Measurements from ENCODE around the gene MKNK2.
A peak's percentile ranks its signal among the peaks of the same experiment; 100 is the strongest.

MKNK2 gene

DNA sequence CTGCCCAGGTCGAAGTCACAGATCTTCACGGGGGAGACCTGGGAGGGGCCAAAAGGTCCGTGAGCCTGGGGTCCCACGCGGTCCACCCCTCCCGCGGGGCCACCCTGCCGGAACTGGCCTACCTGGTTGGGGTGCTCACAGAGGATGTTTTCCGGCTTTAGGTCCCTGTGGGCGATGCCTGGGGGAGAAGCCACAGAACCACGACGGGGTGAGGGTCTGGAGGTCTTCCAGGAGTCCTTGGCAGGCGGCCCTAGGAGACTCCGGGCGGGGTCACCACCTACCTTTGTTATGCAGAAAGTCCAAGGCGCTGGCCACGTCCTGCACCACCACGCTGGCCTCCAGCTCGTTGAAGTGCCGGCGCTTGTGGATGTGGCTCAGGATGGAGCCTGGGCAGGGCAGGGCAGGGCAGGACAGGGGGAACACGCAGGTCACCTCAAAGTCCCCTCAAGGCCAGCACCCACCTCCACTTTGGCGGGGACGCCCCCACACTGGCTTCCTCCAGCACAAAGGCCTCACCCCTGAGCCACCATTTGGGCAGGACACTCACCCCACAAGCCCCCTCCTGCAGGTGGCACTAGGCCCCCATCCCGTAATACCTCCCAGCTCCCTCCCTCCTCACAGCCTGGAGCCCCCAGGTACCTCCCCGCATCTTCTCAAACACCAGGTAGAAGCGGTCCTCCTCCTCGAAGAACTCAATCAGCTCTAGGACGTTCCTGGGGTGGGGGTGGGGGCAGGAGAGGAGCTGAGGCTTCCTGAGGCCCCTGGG lies 8.4 kb downstream of the MKNK2 start:
- H3K27me3 Mint-ChIP-seq: no peaks in the 10 kb centered on the region
- H3K27ac Mint-ChIP-seq (ENCODE audit: low read depth): peak overlapping the region; percentile 97
- peaks cover 38% of the 10 kb centered on the region for H3K4me1 Mint-ChIP-seq
- H3K4me3 Mint-ChIP-seq: peak overlapping the region; percentile 67
- H3K36me3 Mint-ChIP-seq (ENCODE audit: insufficient read depth): peaks cover 56% of the 10 kb centered on the region
- no peaks in the 10 kb centered on the region for H3K9me3 Mint-ChIP-seq
- DNase-seq (ENCODE audit: low spot score in 2 of 2) (no peak), ATAC-seq (replicated peaks; ENCODE audit: extremely low read depth, poor library complexity, severe bottlenecking) (no peak)

GRCh38 chr19:2041683-2042484 lies 9.2 kb downstream of the MKNK2 start:
- Mint-ChIP-seq H3K36me3 (ENCODE audit: insufficient read depth) (peaks cover 51% of the 10 kb centered on the region), H3K4me1 (peaks cover 30% of the 10 kb centered on the region), H3K27ac (ENCODE audit: low read depth) (peak overlapping the region; percentile 97), H3K9me3 (no peaks in the 10 kb centered on the region), H3K4me3 (peak overlapping the region; percentile 67), H3K27me3 (no peaks in the 10 kb centered on the region)
- DNase-seq (ENCODE audit: low spot score in 2 of 2) (peak; percentile 98 to 100), ATAC-seq (replicated peaks; ENCODE audit: extremely low read depth, poor library complexity, severe bottlenecking) (peak; percentile 84)

- H3K9me3 Mint-ChIP-seq: no peaks in the 10 kb centered on the region
- ATAC-seq (replicated peaks; ENCODE audit: extremely low read depth, poor library complexity, severe bottlenecking) (no peak), DNase-seq (ENCODE audit: low spot score in 2 of 2) (peak in 1 of 2 donors; percentile 28)
- peaks cover 49% of the 10 kb centered on the region for H3K36me3 Mint-ChIP-seq (ENCODE audit: insufficient read depth)
- H3K4me1 Mint-ChIP-seq: peaks cover 28% of the 10 kb centered on the region
- H3K4me3 Mint-ChIP-seq: peak overlapping the region; percentile 67
- H3K27me3 Mint-ChIP-seq: no peaks in the 10 kb centered on the region
- peak overlapping the region; percentile 97 for H3K27ac Mint-ChIP-seq (ENCODE audit: low read depth)
Observed at GRCh38 chr19:2041433-2041682, 9.7 kb downstream of the MKNK2 start.

DNA sequence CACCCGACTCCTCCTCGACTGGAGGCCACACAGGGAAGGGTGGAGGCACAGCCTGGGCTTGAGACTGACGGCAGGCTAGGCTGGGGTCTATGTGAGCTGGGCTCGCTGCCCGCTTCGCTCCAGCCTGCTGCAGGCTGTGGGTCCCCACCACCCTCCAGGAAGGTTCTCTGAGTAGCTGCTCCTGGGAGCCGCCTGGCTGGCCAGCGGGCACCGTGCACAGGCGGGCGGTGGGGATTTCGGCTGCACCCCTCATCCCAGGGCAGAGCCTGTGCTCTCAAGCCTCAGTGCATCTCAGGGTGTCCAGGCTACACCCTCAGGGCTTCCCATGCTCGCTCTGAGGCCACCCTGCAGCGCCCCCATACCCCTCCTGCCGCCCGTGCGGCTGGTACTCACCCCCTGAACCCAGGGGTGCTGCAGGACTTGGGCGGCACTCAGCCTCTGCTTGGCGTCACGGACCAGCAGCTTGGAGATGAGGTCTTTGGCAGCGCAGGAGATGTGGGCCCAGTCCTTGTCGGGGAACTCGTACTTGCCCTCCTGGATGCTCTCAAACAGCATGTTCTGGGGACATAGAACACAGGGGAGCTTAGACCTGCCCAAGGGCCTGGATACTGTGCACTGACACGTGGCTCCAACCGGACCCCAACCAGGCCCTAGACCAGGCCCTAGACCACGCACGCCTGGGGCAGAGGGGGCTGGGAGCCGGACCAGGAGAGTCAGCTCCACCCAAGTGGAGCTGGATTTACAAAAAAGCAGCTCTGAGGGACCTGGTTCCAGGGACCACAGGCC lies 10.2 kb downstream of the MKNK2 start:
- ATAC-seq (replicated peaks; ENCODE audit: extremely low read depth, poor library complexity, severe bottlenecking) (no peak), DNase-seq (ENCODE audit: low spot score in 2 of 2) (no peak)
- H3K27me3 Mint-ChIP-seq: no peaks in the 10 kb centered on the region
- H3K4me3 Mint-ChIP-seq: peak overlapping the region; percentile 67
- H3K9me3 Mint-ChIP-seq: no peaks in the 10 kb centered on the region
- peaks cover 28% of the 10 kb centered on the region for H3K4me1 Mint-ChIP-seq
- H3K27ac Mint-ChIP-seq (ENCODE audit: low read depth): peak overlapping the region; percentile 97
- H3K36me3 Mint-ChIP-seq (ENCODE audit: insufficient read depth): peaks cover 49% of the 10 kb centered on the region

DNA sequence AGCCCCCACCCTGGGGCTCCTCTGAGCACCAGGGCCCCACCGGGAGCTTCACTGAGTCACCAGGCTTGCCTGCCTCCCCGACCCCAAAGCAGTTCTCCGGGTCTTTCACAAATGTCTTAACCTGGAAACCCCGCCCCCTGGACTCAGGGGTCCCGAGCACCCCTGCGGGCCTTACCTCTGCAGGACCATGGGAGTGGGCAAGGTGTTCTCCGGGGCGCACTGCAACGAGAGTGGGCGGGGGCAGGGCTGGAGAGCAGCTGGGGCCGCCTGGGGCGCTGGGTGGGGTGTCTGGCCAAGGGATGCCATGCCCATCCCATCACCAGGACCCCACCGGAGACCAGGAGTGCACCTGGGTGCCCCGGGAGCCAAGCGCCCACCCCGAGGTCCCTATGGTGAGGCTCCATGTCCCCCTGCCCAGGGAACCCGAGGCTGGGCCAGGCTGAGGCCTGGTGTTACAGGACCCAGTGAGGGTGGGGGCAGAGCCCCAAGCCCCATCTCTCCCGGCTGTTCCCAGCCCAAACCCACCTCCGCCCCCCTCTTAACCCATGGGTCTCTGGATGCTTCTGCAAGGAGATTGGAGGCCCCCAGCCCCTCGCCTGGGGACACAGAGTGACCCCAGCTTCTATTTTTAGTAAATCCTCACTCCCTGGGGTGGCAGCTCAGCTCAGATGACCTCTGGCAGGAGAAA lies 10.9 kb downstream of the MKNK2 start:
- no peaks in the 10 kb centered on the region for H3K9me3 Mint-ChIP-seq
- H3K4me1 Mint-ChIP-seq: peaks cover 31% of the 10 kb centered on the region
- no peak overlapping the region for H3K27ac Mint-ChIP-seq (ENCODE audit: low read depth)
- peaks cover 45% of the 10 kb centered on the region for H3K36me3 Mint-ChIP-seq (ENCODE audit: insufficient read depth)
- H3K4me3 Mint-ChIP-seq: no peak overlapping the region
- no peaks in the 10 kb centered on the region for H3K27me3 Mint-ChIP-seq
- ATAC-seq (replicated peaks; ENCODE audit: extremely low read depth, poor library complexity, severe bottlenecking) (no peak), DNase-seq (ENCODE audit: low spot score in 2 of 2) (no peak)

DNA sequence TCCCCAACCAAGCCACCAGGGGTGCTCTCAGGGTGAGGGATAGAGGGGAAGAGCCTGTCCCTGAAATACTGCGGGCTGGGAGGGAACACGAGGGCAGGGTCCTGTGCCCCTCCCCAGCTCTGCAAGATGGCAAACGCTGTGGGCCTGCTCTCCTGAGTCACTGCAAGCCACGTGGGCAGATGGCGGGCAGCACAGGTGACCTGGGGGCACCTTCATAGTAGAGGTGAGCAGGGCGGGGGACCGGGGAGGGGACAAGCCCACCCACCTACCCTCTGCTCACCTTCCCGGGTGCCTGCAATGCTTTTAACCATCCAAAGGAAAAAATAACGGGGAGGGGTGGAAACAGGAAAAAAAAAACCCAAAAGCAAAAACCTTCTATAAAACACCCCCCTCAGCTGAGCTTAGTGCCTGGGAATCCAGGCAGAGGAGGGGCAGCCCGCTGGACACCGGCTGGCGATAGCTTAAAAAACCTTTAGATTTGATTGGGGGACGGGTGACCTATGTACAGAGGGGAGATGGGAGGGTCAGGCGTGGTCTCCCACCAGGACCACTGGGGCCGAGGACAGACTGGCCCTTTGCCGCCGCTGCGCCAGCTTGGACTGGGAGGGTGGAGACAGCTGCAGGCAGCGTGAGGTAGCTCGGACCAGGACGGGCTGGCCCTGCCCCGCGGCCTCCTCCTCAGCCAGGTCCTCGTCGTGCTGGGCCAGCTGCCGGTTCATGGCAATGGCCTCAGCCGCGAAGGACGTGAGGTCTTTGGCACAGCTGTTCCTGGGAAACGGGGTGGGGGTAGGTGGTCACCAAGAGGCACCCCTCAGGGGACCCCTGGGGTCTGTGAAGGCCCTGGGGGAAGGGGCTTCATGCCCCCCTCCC lies 11.7 kb downstream of the MKNK2 start:
- ATAC-seq (replicated peaks; ENCODE audit: extremely low read depth, poor library complexity, severe bottlenecking) (no peak), DNase-seq (ENCODE audit: low spot score in 2 of 2) (no peak)
- Mint-ChIP-seq H3K4me3 (peak overlapping the region; percentile 32), H3K9me3 (no peaks in the 10 kb centered on the region), H3K27ac (ENCODE audit: low read depth) (peak overlapping the region; percentile 90), H3K4me1 (peaks cover 31% of the 10 kb centered on the region), H3K36me3 (ENCODE audit: insufficient read depth) (peaks cover 42% of the 10 kb centered on the region), H3K27me3 (no peaks in the 10 kb centered on the region)

- H3K4me1 Mint-ChIP-seq: peaks cover 25% of the 10 kb centered on the region
- peaks cover 34% of the 10 kb centered on the region for H3K36me3 Mint-ChIP-seq (ENCODE audit: insufficient read depth)
- H3K4me3 Mint-ChIP-seq: peak overlapping the region; percentile 32
- DNase-seq (ENCODE audit: low spot score in 2 of 2): no peak
- no peak for ATAC-seq (replicated peaks; ENCODE audit: extremely low read depth, poor library complexity, severe bottlenecking)
- peak overlapping the region; percentile 90 for H3K27ac Mint-ChIP-seq (ENCODE audit: low read depth)
- H3K27me3 Mint-ChIP-seq: no peaks in the 10 kb centered on the region
- no peaks in the 10 kb centered on the region for H3K9me3 Mint-ChIP-seq
Observed at GRCh38 chr19:2038284-2039088, 12.6 kb downstream of the MKNK2 start.

DNA sequence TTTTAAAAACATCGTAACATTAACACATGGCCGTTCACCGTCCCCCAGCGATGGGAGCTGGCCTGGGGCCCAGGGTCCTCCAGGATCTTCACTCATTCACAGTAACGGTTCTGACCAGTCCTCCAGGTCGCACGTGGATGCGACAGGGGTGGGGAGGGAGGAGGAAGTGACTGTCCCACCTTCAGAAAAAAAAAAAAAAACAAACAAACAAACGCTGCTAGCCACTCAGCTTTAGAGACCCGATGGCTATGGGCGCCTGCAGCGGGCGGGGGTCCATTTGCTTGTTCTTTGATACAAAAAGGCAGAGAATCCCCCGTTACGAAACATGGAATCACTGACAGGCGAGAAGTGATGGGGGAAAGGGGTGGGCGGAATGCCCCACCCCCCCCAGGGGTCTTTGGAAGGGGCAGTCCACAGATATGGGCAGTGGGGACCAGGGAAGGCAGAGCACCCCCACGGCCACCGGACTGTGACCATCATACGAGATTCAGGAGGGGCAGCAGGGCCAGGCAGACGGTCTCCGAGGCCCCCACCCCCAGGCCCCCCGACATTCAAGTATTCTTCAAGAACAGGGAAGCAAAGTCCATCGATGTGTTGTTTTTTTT lies 13.3 kb downstream of the MKNK2 start:
- peaks cover 28% of the 10 kb centered on the region for H3K36me3 Mint-ChIP-seq (ENCODE audit: insufficient read depth)
- H3K4me3 Mint-ChIP-seq: peak overlapping the region; percentile 18
- H3K27ac Mint-ChIP-seq (ENCODE audit: low read depth): no peak overlapping the region
- peaks cover 26% of the 10 kb centered on the region for H3K4me1 Mint-ChIP-seq
- DNase-seq (ENCODE audit: low spot score in 2 of 2) (no peak), ATAC-seq (replicated peaks; ENCODE audit: extremely low read depth, poor library complexity, severe bottlenecking) (no peak)
- H3K27me3 Mint-ChIP-seq: no peaks in the 10 kb centered on the region
- no peaks in the 10 kb centered on the region for H3K9me3 Mint-ChIP-seq

DNA sequence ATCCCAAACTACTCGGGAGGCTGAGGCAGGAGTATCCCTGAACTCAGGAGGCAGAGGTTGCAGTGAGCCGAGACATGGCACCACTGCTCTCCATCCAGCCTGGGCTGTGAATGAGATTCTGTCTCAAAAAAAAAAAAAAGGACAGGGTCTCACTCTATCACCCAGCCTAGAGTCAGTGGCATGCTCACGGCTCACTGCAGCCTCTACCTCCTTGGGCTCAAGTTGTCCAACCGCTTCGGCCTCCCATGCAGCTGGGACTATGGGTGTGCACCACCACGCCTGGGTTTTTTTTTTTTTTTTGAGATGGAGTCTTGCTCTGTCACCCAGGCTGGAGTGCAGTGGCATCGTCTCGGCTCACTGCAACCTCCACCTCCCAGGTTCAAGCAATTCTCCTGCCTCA lies 14.6 kb downstream of the MKNK2 start:
- peaks cover 34% of the 10 kb centered on the region for H3K4me1 Mint-ChIP-seq
- DNase-seq (ENCODE audit: low spot score in 2 of 2) (no peak), ATAC-seq (replicated peaks; ENCODE audit: extremely low read depth, poor library complexity, severe bottlenecking) (no peak)
- no peak overlapping the region for H3K4me3 Mint-ChIP-seq
- peaks cover 19% of the 10 kb centered on the region for H3K36me3 Mint-ChIP-seq (ENCODE audit: insufficient read depth)
- no peak overlapping the region for H3K27ac Mint-ChIP-seq (ENCODE audit: low read depth)
- H3K27me3 Mint-ChIP-seq: no peaks in the 10 kb centered on the region
- H3K9me3 Mint-ChIP-seq: no peaks in the 10 kb centered on the region

DNA sequence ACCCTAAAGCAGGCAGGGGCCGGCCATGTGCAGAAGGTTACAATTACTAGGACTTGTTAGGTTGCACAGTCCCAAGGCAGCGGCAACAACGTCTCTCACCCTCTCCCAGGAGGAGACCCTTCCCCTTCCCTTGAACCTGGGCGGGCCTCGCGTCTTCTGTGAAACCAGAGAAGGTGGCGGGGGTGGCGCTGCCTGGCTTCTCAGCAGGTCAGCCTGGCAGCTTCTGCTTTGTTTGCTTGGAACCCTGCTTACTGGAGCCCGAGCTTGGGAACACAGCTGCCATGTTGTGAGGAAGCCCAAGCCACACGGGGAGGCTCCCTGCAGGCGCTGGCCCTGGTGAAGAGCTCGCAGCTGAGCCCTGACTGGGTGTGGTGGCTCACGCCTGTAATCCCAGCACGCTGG lies 15.5 kb downstream of the MKNK2 start:
- Mint-ChIP-seq H3K27me3 (no peaks in the 10 kb centered on the region), H3K4me3 (peak overlapping the region; percentile 44), H3K9me3 (no peaks in the 10 kb centered on the region), H3K36me3 (ENCODE audit: insufficient read depth) (peaks cover 11% of the 10 kb centered on the region), H3K4me1 (peaks cover 31% of the 10 kb centered on the region), H3K27ac (ENCODE audit: low read depth) (peak overlapping the region; percentile 62)
- ATAC-seq (replicated peaks; ENCODE audit: extremely low read depth, poor library complexity, severe bottlenecking) (no peak), DNase-seq (ENCODE audit: low spot score in 2 of 2) (no peak)

Measured in central memory CD8-positive, alpha-beta T cell (primary cell).